Measurements from ENCODE around the gene ST6GALNAC3.

ST6GALNAC3 gene

GRCh38 chr1:76288758-76289483, 214.4 kb downstream of the ST6GALNAC3 start:
- no peak for DNase-seq (ENCODE audit: low read depth)

GRCh38 chr1:76289692-76290091, 215.1 kb downstream of the ST6GALNAC3 start:
- DNase-seq (ENCODE audit: low read depth) = no peak

GRCh38 chr1:76290271-76290670, 215.7 kb downstream of the ST6GALNAC3 start:
- no peak for DNase-seq (ENCODE audit: low read depth)

GRCh38 chr1:76291191-76291590, 216.6 kb downstream of the ST6GALNAC3 start:
- DNase-seq (ENCODE audit: low read depth) = no peak

GRCh38 chr1:76291737-76292136, 217.2 kb downstream of the ST6GALNAC3 start:
- DNase-seq (ENCODE audit: low read depth) = no peak

GRCh38 chr1:76292418-76293184, 218.1 kb downstream of the ST6GALNAC3 start:
- DNase-seq (ENCODE audit: low read depth) = no peak

- DNase-seq (ENCODE audit: low read depth) = no peak
Measured at GRCh38 chr1:76293831-76294230, 219.3 kb downstream of the ST6GALNAC3 start.

- no peak for DNase-seq (ENCODE audit: low read depth)
Measured at GRCh38 chr1:76294482-76295194, 220.1 kb downstream of the ST6GALNAC3 start.

GRCh38 chr1:76298399-76298798, 223.9 kb downstream of the ST6GALNAC3 start:
- no peak for DNase-seq (ENCODE audit: low read depth)

GRCh38 chr1:76299036-76299435, 224.5 kb downstream of the ST6GALNAC3 start:
- DNase-seq (ENCODE audit: low read depth) = no peak

- DNase-seq (ENCODE audit: low read depth) = no peak
Measured at GRCh38 chr1:76300556-76300955, 226.0 kb downstream of the ST6GALNAC3 start.

- DNase-seq (ENCODE audit: low read depth) = no peak
Measured at GRCh38 chr1:76302711-76303339, 228.3 kb downstream of the ST6GALNAC3 start.

- DNase-seq (ENCODE audit: low read depth) = no peak
Measured at GRCh38 chr1:76303340-76303717, 228.8 kb downstream of the ST6GALNAC3 start.

- no peak for DNase-seq (ENCODE audit: low read depth)
Measured at GRCh38 chr1:76313304-76313703, 238.8 kb downstream of the ST6GALNAC3 start.

GRCh38 chr1:76314730-76315129, 240.2 kb downstream of the ST6GALNAC3 start:
- no peak for DNase-seq (ENCODE audit: low read depth)

- DNase-seq (ENCODE audit: low read depth) = no peak
Measured at GRCh38 chr1:76317299-76317900, 242.9 kb downstream of the ST6GALNAC3 start.

- DNase-seq (ENCODE audit: low read depth) = peak; percentile 74
Measured at GRCh38 chr1:76330991-76331603, 256.6 kb downstream of the ST6GALNAC3 start.

- DNase-seq (ENCODE audit: low read depth) = no peak
Measured at GRCh38 chr1:76335882-76336281, 261.3 kb downstream of the ST6GALNAC3 start.

GRCh38 chr1:76336931-76337371, 262.4 kb downstream of the ST6GALNAC3 start:
- peak; percentile 67 for DNase-seq (ENCODE audit: low read depth)

- no peak for DNase-seq (ENCODE audit: low read depth)
Measured at GRCh38 chr1:76337542-76338219, 263.1 kb downstream of the ST6GALNAC3 start.

- no peak for DNase-seq (ENCODE audit: low read depth)
Measured at GRCh38 chr1:76340056-76340455, 265.5 kb downstream of the ST6GALNAC3 start.
